NOMO-1 treated with dmso at 0.1 percent for 144 hours (cell line): ENCODE measurements around the gene CELA2B.
"Not testable (repeated sequence)": the region's sequence is repeated elsewhere in the genome, so short reads cannot be mapped to it uniquely, and the experiment has no call there.

Experiments
- DNase-seq: peaks from one replicate; lab custom pipeline; 2025; ENCODE audit not compliant: unreplicated experiment; lab: John Stamatoyannopoulos, UW

The CELA2B gene

DNA sequence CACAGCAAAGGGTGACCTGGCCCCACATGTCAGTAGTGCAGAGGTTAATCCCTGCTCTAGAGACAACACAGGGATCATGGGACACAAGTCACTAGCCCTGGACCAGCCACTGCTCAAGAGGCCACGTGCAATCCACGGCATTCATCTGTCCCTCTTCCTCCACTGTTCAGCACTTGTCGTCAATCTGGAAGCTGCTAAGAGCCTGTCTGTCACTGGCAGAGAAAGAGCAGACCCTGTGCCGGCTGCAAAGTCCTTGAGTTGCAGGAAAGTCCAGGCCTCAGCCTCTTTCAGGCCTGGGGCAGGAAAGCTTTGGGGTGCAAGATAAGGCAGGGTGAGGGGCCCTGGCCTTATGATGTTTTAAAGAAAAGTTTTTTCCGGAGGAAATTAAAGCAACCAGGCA is 16.7 kb downstream of the CELA2B start:
- DNase-seq, result no peak

DNA sequence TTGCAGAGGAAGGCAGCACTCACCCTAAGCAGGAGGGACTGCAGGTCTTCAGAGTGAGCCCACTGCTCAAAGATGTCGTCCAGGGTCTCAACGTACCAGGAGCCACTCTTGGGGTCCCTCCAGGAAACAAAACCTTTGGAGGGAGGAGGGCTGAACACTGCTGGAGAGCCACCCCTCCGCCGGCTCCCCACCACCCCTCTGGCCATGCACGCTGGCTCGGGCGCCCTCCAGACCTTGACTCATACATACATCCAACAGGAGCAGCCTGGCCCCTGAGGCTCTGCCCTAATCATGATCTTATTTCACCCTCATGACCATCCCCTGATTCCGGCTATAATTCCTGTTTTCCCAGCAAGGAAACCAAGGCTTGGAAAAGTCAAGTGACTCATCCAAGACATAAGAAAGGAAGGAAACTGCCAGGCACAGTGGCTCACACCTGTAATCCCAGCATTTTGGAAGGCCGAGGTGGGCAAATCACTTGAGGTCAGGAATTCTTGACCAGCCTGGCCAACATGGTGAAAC is 18.0 kb downstream of the CELA2B start:
- no peak for DNase-seq

DNA sequence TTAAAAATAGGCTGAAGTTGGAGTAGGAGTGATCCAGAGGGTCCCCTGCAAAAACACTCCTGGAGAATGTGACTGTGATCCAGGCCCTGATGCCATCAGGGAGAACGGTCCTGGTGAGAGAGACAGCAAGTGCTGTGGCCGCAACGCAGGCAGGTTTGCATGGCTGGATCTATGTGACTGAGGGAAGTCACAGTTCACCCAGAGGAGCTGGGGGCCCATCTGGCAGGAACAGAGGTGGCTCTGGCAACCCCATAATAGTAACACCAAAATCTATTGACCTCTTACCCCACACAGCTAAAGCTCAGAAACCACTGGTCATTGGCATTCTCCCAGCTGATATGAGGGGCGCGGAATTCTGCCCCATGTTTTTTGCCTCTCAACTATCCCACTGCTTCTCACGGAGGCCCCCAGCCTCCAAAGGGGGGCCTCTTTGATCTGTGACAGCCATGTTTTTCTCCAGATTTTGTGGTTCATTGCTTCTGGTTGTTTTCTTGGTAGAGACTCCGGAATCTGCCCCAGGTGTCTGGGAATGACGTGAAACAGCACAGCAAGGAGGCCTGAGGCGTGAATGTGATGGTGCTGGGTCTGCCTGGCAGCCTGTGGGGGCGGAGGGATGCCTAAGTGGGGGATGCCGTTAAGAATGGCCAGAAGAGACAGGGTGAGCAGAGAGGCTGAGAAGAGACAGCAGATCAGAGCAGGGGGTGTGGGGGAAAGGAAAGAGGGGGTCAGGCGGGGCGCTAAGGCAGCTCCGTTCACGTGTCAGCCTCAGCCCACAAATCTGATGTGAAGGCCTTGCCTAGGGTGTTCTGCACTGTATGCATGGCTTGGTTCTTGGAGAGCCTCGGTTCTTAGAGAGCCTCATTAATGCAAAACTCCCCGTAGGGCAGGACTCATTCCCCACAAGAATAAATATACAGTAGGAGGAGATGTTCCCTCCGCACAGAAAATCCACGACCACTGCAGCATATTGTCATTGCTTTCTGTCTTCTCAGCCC is 24.6 kb downstream of the CELA2B start:
- no peak for DNase-seq

DNA sequence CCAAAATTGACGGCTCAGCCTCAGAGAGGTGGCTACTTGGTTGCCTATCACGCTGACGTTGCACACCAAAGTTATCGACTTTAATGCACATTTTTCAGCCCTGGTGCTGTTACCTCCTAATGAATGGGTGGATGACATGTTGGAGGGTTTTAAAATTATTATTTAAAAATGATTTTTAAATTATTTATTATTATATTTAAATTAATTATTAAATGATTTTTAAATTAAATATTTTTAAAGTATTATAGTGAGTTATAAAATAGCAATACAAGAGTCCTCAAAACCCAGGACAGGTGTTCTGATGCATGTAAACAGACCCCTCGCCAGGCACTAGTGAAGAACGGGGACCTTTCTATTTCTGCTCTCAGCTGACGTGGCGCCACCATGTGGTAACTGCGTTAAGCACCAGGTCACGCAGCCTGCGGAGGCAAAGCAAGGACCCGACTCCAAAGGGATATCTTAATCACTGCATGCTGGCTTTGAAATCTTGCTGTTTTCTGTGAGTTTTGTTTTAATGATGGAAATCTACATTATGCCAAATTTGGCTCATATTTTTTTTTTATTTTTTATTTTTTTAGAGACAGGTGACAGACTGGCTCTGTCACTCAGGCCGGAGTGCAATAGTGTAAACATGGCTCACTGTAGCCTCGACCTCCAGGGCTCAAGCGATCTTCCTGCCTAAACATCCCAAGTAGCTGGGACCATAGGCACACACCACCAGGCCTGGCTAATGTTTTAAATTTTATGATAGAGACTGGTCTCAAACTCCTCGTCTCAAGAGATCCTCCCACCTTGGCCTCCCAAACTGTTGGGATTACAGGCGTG is 25.5 kb downstream of the CELA2B start:
- DNase-seq, result no peak

DNA sequence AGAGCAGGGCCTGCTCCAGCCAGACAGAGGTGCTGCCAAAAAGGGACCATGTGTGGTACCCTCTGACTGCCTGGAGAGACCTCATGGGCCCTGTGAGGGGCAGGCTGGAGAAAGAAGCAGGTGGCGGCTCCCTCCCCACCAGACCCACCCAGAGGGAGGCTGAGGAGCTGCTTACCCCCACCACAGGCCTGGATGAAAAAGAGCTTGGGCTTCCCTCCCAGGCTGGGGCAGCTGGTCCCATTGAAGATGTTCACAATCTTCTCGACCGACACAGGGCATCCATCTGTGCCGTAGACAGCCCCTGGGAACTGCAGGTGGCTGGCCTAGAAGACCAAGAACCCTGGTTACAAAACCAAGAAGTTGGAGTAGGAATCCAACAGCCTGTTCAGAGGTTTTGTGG is 28.5 kb downstream of the CELA2B start:
- no peak for DNase-seq

DNA sequence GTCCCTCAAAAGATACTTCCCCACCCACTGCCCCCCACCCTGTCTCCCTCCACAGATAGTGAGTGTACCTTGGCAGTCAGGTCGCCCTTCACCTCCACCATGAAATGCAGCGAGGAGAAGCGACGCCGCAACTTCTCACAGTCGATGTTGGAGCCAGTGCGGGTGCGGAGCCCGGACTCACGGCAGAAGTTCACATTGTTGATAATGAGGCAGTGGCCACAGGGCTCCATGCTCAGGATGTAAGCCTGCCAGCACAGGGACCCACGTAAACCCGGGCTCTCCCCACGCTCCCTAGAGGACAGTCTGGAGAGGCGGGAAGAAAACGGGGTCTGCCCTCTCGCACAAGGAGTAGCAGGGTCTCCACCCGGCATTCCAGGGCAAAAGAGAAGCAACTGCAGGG is 30.9 kb downstream of the CELA2B start:
- DNase-seq, result no peak

DNA sequence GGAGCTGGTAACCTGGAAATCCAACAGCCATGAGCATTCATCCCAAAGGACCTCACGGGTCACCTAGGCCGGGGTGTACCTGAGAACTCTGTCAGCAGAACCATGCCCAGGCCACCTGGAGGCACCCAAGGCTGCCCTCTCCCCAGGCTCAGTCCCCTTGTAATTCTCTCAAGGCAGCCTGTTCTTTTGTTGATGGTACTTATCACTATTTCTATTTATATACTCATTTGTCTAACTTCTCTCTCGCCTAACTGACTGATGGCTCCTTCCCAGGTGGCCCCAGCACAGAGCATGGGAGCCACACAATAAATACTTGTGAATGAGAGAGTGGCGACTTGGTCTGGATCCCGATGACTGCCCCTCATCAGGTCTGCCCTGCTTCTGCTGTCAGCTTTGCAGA is 31.4 kb downstream of the CELA2B start:
- no peak for DNase-seq

DNA sequence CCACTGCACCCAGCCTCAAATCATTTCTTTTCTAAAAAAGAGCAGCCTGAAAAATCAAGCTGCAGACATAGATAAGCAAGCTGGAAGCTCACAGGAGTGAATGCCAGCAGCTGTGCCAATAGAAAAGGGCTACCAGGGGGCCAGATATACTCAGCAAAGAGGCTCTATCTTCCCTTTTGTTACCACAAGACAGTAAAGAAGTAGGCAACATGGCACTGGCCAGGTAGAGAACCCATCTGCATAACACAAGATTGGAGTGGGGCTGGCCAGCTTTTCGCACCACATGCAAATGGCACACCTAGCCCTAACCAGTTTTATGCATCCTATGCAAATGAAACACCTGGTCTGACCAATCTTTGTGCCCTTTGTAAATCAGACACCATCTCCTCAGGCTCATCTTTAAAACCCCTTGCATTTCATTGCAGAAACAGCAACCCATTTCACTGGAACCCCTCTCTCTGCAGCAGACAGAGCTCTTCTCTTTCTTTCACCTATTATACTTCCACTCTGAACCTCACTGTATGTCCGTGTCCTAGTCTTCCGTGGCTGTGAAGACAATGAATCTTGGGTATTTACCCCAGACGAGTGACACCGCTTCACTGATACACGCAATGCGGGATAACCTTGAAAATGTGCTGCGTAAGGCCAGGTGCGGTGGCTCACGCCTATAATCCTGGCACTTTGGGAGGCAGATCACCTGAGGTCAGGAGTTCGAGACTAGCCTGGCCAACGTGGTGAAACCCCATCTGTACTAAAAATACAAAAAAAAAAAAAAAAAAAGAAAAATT is 33.0 kb downstream of the CELA2B start:
- no peak for DNase-seq

DNA sequence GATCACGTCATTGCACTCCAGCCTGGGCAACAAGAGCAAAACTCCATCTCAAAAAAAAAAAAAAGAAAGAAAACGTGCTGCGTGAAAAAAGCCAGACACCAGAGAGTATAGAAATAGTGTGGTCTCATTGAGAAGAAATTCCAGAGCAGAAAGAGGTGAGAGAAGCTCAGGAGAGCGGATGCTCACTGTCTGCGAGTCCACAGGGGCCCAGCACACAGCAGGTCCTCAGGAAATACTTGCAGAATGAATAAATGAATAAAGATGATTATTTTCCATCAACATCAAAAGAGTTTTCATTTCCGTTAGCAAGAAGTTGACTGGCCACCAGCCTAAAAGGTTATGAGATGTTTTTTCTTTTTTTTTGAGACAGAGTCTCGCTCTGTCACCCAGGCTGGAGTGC is 33.7 kb downstream of the CELA2B start:
- no peak for DNase-seq

DNA sequence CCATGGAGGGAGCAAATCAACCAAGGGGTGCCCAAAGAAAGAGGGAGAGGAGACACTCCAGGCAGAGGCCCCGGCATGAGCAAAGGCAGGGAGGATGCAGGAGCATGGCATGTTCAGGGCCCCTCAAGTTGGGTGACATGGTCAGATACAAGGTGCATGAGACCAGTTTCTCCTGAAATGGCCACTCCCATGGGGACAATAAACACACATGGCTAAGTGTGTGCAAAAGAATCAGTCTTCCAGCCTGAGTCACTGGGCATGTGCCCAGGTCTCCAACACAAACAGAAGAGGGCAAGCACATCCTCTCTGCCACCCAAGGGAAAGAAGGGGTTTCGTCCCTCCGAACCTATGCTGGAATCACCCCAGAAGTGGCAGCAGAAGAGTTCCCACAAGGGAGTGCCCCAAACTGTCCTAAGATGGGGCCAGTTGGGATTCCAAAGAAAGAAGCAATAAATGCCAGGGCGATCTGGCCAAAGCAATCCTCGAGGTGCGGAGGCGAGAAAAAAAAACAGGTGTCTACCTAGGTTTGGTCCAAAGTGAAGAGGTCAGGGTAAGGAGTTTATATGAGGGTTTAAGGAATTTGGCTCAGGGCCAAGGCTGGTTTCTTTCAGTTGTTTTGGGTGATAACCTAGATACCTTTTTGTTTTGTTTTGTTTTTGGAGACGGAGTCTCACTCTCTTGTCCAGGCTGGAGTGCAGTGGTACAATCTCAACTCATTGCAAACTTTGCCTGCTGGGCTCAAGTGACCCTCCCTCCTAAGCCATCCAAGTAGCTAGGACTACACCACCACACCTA is 34.9 kb downstream of the CELA2B start:
- DNase-seq, result no peak

DNA sequence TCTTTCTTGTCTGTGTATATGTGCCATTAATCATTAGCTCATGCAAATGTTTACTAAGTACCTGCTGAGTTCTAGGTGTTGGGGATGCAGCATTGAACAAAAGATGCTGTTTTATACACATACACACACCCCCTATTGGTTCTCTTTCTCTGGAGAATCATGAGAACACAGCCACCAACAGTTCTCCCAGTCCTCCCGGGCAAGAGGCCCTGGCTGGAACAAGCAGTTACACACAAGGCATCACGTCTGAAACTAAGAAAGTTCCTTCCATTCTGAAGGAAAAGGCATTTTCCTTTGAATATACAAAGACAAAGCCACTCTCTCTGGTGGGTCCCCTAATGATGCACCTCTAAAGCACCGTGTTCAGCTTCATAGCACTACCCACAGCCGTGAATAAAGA is 37.3 kb downstream of the CELA2B start:
- no peak for DNase-seq

DNA sequence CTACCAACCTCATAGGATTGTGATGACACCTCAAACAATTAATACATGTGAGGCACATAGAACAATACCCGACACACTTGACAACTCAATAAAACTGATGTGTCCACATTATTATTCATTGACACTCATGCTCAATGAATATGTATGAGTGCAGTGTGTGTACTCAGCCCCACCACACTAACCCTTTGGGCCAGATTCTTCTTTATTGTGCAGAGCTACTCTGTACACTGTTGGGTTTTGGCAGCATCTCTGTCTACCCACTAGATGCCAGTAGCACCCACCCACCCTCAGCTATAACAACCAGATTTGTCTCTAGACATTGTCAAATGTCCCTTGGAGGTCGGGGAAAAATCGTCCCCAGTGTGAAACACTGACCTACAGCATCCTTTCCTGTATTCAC is 38.0 kb downstream of the CELA2B start:
- no peak for DNase-seq

- DNase-seq, result not testable (repeated sequence)
These were observed 38.7 kb downstream of the CELA2B start for GRCh38 chr1:15514557-15514956.

GRCh38 chr1:15515022-15515663 is 39.2 kb downstream of the CELA2B start:
- DNase-seq, result peak; percentile 2

- DNase-seq, result no peak
These were observed 43.7 kb downstream of the CELA2B start for GRCh38 chr1:15519625-15520024.

DNA sequence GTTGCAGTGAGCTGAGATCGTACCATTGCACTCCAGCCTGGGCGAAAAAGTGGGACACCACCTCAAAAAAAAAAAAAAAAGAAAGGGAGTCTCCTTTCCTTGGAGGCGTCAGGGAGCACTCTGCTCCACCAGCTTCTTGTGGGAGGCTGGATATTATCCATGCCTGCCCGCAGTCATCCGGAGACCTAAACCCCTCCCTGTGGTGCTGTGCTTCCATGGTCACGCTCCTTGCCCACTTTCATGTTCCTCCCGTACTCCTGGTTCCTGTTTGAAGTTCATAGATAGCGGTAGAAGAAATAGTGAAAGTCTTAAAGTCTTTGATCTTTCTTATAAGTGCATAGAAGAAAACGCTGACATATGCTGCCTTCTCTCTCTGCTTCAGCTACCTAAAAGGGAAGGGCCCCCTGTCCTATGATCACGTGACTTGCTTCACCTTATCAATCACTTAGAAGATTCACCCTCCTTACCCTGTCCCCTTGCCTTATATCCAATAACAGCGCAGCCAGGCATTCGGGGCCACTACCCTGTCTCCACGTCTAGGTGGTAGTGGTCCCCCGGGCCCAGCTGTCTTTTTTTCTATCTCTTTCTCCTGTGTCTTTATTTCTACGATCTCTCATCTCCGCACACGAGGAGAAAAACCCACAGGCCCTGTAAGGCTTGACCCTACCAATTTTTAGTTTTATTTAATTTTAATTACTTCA is 45.5 kb downstream of the CELA2B start:
- not testable (repeated sequence) for DNase-seq

- no peak for DNase-seq
These were observed 46.6 kb downstream of the CELA2B start for GRCh38 chr1:15522551-15522950.

GRCh38 chr1:15523104-15524020 is 47.5 kb downstream of the CELA2B start:
- DNase-seq, result peak; percentile 4
